Measurements from ENCODE around the gene SMLR1.

SMLR1 gene

DNA sequence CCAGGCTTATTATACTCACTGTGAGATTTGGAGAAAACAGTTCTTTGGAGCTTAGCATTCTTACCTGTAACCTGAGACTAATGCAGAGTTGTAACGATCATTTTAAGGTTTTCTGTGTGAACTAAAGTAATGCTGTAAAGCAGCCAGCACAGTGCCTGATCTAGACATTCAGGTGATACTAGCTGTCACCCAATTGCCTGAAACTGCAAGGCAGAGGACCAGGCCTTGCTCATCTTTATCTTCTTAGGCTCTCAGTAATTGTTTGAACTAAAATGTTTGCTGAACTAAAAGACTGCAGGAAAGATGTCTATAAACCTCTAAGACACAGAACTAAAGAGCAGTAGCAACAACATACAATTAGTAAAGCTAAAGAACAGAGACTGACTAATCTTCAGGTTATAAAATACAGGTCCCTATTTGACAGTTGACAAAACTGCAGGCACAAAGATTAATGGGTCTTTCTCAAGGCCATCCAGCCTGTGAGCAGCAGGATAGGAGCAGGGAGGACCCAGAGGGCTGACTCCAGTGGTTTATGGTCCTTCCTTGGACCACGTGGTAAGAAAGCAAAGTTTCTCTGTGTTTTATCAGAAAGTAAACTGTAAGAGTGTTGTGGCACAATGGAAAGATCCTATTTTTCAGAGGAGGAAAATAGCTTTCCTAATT lies 31.4 kb downstream of the SMLR1 start:
- no peak overlapping the region for H3K9ac ChIP-seq (ENCODE audit: low read length)
- no peaks in the 10 kb centered on the region for H3K36me3 ChIP-seq (ENCODE audit: control insufficient read depth, low read depth, low read length)
- H3K4me3 ChIP-seq (ENCODE audit: low read length): no peak overlapping the region
- no peaks in the 10 kb centered on the region for H3K9me3 ChIP-seq (ENCODE audit: control insufficient read depth, low read depth, low read length)
- H3K27ac ChIP-seq (ENCODE audit: low read length): no peak overlapping the region
- H3K27me3 ChIP-seq (ENCODE audit: control insufficient read depth, insufficient read depth, low read length): no peaks in the 10 kb centered on the region
- H3K4me1 ChIP-seq (ENCODE audit: control insufficient read depth, low read depth, low read length): peaks cover 7% of the 10 kb centered on the region

DNA sequence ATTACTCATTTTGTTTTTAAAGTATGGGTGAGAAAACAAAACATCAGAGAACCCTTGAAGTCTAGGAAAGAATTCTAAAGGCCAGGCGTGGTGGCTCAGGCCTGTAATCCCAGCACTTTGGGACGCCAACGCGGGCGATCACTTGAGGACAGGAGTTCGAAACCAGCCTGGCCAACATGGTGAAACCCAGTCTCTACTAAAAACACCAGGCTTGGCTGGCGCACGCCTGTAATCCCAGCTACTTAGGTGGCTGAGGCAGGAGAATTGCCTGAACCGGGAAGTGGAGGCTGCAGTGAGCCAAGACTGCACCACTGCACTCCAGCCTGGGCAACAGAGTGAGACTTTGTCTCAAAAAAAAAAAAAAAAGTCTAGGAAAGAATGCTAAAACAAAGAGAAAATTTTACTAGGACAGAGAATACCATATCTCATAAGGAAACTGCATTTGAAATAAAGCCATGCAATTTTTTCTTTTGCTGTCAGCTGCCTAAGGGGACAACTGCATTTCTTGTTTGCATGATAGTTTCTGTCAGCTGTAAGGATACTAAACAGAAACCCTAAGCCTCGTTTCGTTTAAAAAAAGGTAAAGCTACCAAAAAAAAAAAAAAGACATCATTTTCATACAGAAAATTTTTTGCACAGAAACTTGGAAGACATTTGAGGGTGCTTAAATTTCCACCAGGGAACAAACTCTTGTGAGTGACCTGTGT lies 32.1 kb downstream of the SMLR1 start:
- Histone ChIP-seq H3K4me3 (ENCODE audit: low read length) (no peak overlapping the region), H3K4me1 (ENCODE audit: control insufficient read depth, low read depth, low read length) (peaks cover under 1% of the 10 kb centered on the region), H3K36me3 (ENCODE audit: control insufficient read depth, low read depth, low read length) (no peaks in the 10 kb centered on the region), H3K9me3 (ENCODE audit: control insufficient read depth, low read depth, low read length) (no peaks in the 10 kb centered on the region), H3K27me3 (ENCODE audit: control insufficient read depth, insufficient read depth, low read length) (no peaks in the 10 kb centered on the region), H3K27ac (ENCODE audit: low read length) (no peak overlapping the region), H3K9ac (ENCODE audit: low read length) (no peak overlapping the region)

GRCh38 chr6:130862370-130862769 lies 35.2 kb downstream of the SMLR1 start:
- Histone ChIP-seq H3K4me3 (ENCODE audit: low read length) (no peak overlapping the region), H3K4me1 (ENCODE audit: control insufficient read depth, low read depth, low read length) (no peaks in the 10 kb centered on the region), H3K36me3 (ENCODE audit: control insufficient read depth, low read depth, low read length) (no peaks in the 10 kb centered on the region), H3K9me3 (ENCODE audit: control insufficient read depth, low read depth, low read length) (no peaks in the 10 kb centered on the region), H3K9ac (ENCODE audit: low read length) (no peak overlapping the region), H3K27ac (ENCODE audit: low read length) (no peak overlapping the region), H3K27me3 (ENCODE audit: control insufficient read depth, insufficient read depth, low read length) (no peaks in the 10 kb centered on the region)

DNA sequence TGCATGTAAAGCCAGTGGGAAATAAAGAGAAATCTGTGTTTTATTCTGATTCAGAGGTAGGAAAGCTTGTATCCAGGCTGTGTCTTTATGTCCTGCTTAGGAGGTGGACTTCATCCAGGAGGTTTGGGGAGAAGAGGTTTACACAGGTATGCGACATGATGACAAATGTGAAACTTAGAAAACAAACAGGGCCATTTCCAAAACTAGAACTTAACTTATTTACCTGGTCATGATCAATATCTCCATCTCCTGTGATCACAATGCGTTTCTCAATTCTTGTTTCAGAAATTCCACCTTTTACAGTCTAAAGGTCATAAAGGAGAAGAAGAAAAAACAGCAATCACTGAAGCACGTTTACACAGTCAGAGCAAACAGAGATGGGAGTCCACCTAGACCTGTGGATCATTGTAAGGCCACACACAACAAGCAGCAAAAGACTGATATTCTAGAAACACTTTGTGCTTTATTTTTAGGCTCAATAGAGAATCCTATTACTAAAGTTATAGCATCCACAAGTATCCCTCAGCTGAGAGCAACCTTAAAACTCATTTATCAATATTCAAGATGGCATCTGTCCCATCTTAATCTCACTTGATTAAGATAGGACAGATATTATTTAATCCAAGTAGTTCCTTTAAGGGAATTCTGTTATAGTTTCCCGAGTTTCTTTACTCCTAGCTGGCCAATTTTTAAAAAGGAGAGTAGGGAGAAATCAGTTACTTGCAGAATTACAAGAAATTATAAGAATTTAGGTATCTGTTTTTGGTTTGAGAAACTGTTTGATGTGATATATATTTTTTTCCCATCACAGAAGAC lies 36.4 kb downstream of the SMLR1 start:
- H3K9me3 ChIP-seq (ENCODE audit: control insufficient read depth, low read depth, low read length): no peaks in the 10 kb centered on the region
- H3K27me3 ChIP-seq (ENCODE audit: control insufficient read depth, insufficient read depth, low read length): no peaks in the 10 kb centered on the region
- H3K4me1 ChIP-seq (ENCODE audit: control insufficient read depth, low read depth, low read length): peaks cover 5% of the 10 kb centered on the region
- H3K4me3 ChIP-seq (ENCODE audit: low read length): no peak overlapping the region
- H3K27ac ChIP-seq (ENCODE audit: low read length): no peak overlapping the region
- H3K36me3 ChIP-seq (ENCODE audit: control insufficient read depth, low read depth, low read length): no peaks in the 10 kb centered on the region
- H3K9ac ChIP-seq (ENCODE audit: low read length): no peak overlapping the region

DNA sequence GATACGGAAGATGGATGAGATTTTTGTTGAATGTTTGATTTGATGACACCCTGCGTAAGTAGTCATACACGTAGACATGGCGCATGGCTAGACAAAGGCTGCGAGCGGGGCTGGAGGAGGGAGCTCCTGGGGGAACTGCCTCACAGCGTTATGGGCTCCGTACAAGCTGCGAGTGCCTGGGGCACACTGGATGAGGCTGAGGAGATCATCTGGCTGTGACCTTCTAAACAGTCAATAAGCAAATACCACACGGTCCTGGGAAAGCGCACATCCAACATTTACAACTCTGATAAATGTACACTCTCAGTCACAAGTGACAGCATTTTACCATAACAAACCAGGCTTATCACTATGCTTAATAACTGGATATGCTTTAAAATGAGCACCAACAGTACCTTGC lies 37.1 kb downstream of the SMLR1 start:
- Histone ChIP-seq H3K27ac (ENCODE audit: low read length) (no peak overlapping the region), H3K9ac (ENCODE audit: low read length) (no peak overlapping the region), H3K27me3 (ENCODE audit: control insufficient read depth, insufficient read depth, low read length) (no peaks in the 10 kb centered on the region), H3K4me3 (ENCODE audit: low read length) (no peak overlapping the region), H3K9me3 (ENCODE audit: control insufficient read depth, low read depth, low read length) (no peaks in the 10 kb centered on the region), H3K36me3 (ENCODE audit: control insufficient read depth, low read depth, low read length) (no peaks in the 10 kb centered on the region), H3K4me1 (ENCODE audit: control insufficient read depth, low read depth, low read length) (peaks cover 12% of the 10 kb centered on the region)

DNA sequence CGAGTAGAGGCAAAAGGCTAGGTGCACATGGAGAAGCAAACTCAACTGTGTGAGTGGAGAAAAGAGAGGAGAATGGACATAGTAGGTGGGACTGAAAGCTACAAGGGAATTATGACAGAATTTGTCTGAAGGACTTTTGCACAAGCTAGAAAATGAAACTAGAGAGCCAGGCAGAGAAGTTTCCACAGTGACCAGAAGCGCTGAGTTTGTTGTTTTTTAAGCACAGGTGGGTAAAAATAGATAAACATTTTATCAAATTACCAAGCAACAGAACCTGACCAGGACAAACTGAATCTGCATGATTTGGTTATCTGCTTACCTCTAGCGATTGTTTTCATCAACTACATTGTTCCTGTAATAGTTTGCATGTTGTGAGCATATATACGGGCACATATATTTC lies 38.6 kb downstream of the SMLR1 start:
- Histone ChIP-seq H3K27me3 (ENCODE audit: control insufficient read depth, insufficient read depth, low read length) (no peaks in the 10 kb centered on the region), H3K9ac (ENCODE audit: low read length) (no peak overlapping the region), H3K4me1 (ENCODE audit: control insufficient read depth, low read depth, low read length) (peaks cover 12% of the 10 kb centered on the region), H3K36me3 (ENCODE audit: control insufficient read depth, low read depth, low read length) (no peaks in the 10 kb centered on the region), H3K4me3 (ENCODE audit: low read length) (no peak overlapping the region), H3K9me3 (ENCODE audit: control insufficient read depth, low read depth, low read length) (no peaks in the 10 kb centered on the region), H3K27ac (ENCODE audit: low read length) (no peak overlapping the region)

GRCh38 chr6:130869681-130870080 lies 42.5 kb downstream of the SMLR1 start:
- peaks cover 15% of the 10 kb centered on the region for H3K4me1 ChIP-seq (ENCODE audit: control insufficient read depth, low read depth, low read length)
- H3K9me3 ChIP-seq (ENCODE audit: control insufficient read depth, low read depth, low read length): no peaks in the 10 kb centered on the region
- H3K4me3 ChIP-seq (ENCODE audit: low read length): no peak overlapping the region
- no peaks in the 10 kb centered on the region for H3K27me3 ChIP-seq (ENCODE audit: control insufficient read depth, insufficient read depth, low read length)
- no peak overlapping the region for H3K27ac ChIP-seq (ENCODE audit: low read length)
- no peaks in the 10 kb centered on the region for H3K36me3 ChIP-seq (ENCODE audit: control insufficient read depth, low read depth, low read length)
- no peak overlapping the region for H3K9ac ChIP-seq (ENCODE audit: low read length)

GRCh38 chr6:130870179-130870880 lies 43.1 kb downstream of the SMLR1 start:
- no peaks in the 10 kb centered on the region for H3K27me3 ChIP-seq (ENCODE audit: control insufficient read depth, insufficient read depth, low read length)
- no peak overlapping the region for H3K27ac ChIP-seq (ENCODE audit: low read length)
- no peak overlapping the region for H3K9ac ChIP-seq (ENCODE audit: low read length)
- no peaks in the 10 kb centered on the region for H3K9me3 ChIP-seq (ENCODE audit: control insufficient read depth, low read depth, low read length)
- H3K36me3 ChIP-seq (ENCODE audit: control insufficient read depth, low read depth, low read length): no peaks in the 10 kb centered on the region
- H3K4me1 ChIP-seq (ENCODE audit: control insufficient read depth, low read depth, low read length): peaks cover 15% of the 10 kb centered on the region
- no peak overlapping the region for H3K4me3 ChIP-seq (ENCODE audit: low read length)

DNA sequence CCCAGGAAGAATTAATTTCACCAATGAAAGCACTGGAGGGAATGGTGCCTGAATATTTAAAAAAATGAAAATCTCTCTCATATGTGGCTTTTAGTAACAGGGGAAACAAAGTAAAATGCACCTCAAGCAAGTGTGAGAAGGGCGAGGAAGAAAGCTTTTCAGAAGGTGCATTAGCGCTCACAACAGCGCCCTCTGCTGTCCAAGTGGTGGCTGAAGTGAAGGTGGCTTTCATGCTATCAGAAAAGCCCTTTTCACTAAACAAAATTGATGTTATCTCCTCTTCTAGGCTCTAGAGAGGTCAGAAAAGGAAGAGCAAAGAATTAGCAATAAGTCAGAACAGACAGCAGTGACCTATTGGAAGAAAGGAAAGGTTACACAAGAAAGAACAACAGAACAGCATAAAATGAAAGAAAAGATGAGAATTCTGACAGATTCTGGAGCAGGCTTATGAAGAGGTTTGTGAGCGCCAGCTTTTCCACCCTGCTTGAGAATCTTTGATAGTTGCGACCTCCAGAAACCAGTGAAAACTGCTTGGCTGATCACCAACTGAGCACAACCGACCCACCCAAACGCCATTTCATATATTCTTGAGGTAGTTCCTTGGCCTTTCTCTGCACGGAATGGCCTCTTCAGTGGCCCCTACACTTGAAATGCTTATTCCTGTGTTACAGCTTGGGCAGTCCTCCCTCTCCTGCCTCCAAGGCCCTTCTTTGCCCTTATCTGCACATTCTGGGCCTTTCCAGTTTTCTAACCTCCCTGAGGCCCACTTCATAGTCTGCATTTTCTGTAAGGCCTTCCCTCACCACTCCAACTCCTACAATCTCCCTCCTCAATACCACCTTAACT lies 45.3 kb downstream of the SMLR1 start:
- no peak overlapping the region for H3K27ac ChIP-seq (ENCODE audit: low read length)
- H3K9ac ChIP-seq (ENCODE audit: low read length): no peak overlapping the region
- H3K4me3 ChIP-seq (ENCODE audit: low read length): no peak overlapping the region
- H3K27me3 ChIP-seq (ENCODE audit: control insufficient read depth, insufficient read depth, low read length): no peaks in the 10 kb centered on the region
- H3K36me3 ChIP-seq (ENCODE audit: control insufficient read depth, low read depth, low read length): no peaks in the 10 kb centered on the region
- H3K4me1 ChIP-seq (ENCODE audit: control insufficient read depth, low read depth, low read length): peaks cover 15% of the 10 kb centered on the region
- no peaks in the 10 kb centered on the region for H3K9me3 ChIP-seq (ENCODE audit: control insufficient read depth, low read depth, low read length)

DNA sequence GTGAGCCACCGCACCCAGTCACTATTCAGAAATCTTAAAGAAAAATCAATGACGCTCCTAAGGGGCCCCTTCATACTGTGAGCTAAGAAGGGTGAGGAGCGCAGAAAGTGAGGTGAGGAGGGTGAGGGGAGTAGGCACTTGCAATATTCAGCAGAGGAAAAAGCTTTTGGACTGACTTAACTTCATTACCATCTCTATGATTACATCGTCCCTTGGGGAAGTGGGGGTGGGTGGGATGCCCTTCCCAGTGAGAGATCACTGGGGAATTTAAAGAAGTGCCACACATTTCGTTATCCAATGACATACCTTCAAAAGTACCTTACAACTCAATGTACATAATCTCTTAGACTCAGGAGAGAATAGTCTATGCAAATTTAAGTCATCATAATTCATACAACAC lies 46.5 kb downstream of the SMLR1 start:
- H3K27me3 ChIP-seq (ENCODE audit: control insufficient read depth, insufficient read depth, low read length): no peaks in the 10 kb centered on the region
- no peak overlapping the region for H3K9ac ChIP-seq (ENCODE audit: low read length)
- no peak overlapping the region for H3K27ac ChIP-seq (ENCODE audit: low read length)
- H3K4me3 ChIP-seq (ENCODE audit: low read length): no peak overlapping the region
- H3K4me1 ChIP-seq (ENCODE audit: control insufficient read depth, low read depth, low read length): peaks cover 9% of the 10 kb centered on the region
- no peaks in the 10 kb centered on the region for H3K9me3 ChIP-seq (ENCODE audit: control insufficient read depth, low read depth, low read length)
- H3K36me3 ChIP-seq (ENCODE audit: control insufficient read depth, low read depth, low read length): no peaks in the 10 kb centered on the region

All from iPS-18a (cell line).